BJ (cell line): ENCODE data around the gene FAM20B. TPM values are rescaled to one million over a fixed set of nuclear protein-coding genes. Genes with fewer than 3 reads are reported as not detected.

Experiments used
- CTCF ChIA-PET: fragments of 350-600 bp; formaldehyde crosslinking; extraction: SDS; loops from one replicate; lab custom pipeline; 2021; ENCODE audit warnings: antibody characterized with exemption, inconsistent platforms; lab: Yijun Ruan, JAX
- POLR2A ChIA-PET: fragments of 300-600 bp; sonication (Branson Sonifier 250); formaldehyde crosslinking; extraction: SDS; loops from one replicate; lab custom pipeline; 2021; ENCODE audit warnings: antibody characterized with exemption; lab: Charles Lee
- DNase-seq: peaks from one replicate; pipeline ENCODE4 v3.0.0-alpha.2; 2011; ENCODE audit warnings: low read depth
- H3K27me3 ChIP-seq: 2 replicates; pipeline ENCODE4 v1.6.0; 2011; ENCODE audit warnings: low read length; ENCODE audit not compliant: control insufficient read depth, insufficient read depth
- H3K36me3 ChIP-seq: 2 replicates; pipeline ENCODE4 v1.5.1; 2011; ENCODE audit warnings: low read length; ENCODE audit not compliant: control insufficient read depth, insufficient read depth
- H3K4me3 ChIP-seq: 2 replicates; pipeline ENCODE4 v1.5.1; 2011; ENCODE audit warnings: low read depth, mild to moderate bottlenecking, control low read depth, low read length
- polyA plus RNA-seq: library from polyadenylated mRNA; depleted of rRNA; stranded (reverse); fragments of >200 nt; gene quantifications from 2 replicates; pipeline ENCODE4 v1.2.3, GENCODE V29; 2011; rRNA removed
- TF ChIP-seq, protein P1 (sequence below): IDR thresholded peaks from 2 replicates; pipeline ENCODE4 v1.5.1; 2011; ENCODE audit warnings: low read depth, mild to moderate bottlenecking, control low read depth, inconsistent platforms, low read length, moderate library complexity; ENCODE audit not compliant: insufficient read depth

The FAM20B gene
- polyA plus RNA-seq, 1 experiment = 36.2 TPM

DNA sequence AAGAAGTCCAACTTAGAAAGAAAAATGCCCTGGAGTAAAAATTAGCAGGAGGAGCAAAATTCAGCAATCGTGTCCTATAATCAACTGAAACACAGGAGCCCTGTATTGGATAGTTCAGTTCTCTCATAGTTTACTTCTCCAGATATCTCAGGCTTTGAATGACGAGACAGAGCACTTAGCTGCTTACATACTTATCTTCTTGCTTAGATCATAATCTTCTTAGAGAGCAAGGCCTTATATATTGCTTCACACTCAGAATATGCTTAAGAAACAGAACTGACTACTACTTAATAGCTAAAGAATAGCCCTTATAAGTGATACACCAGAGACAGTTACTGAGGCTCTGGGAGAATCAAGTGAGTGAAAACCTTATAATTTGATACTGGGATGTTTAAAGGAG lies 95.0 kb downstream of the FAM20B start:
- TF ChIP-seq, protein P1, sequence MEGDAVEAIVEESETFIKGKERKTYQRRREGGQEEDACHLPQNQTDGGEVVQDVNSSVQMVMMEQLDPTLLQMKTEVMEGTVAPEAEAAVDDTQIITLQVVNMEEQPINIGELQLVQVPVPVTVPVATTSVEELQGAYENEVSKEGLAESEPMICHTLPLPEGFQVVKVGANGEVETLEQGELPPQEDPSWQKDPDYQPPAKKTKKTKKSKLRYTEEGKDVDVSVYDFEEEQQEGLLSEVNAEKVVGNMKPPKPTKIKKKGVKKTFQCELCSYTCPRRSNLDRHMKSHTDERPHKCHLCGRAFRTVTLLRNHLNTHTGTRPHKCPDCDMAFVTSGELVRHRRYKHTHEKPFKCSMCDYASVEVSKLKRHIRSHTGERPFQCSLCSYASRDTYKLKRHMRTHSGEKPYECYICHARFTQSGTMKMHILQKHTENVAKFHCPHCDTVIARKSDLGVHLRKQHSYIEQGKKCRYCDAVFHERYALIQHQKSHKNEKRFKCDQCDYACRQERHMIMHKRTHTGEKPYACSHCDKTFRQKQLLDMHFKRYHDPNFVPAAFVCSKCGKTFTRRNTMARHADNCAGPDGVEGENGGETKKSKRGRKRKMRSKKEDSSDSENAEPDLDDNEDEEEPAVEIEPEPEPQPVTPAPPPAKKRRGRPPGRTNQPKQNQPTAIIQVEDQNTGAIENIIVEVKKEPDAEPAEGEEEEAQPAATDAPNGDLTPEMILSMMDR = no peak
- ChIA-PET CTCF (interaction anchor here (0.6 to 3.2 kb wide), 34 partner anchors 9 to 703 kb away, joined by 3 to 32 read pairs (median 4); partner anchors contain the start of gene SOAT1), POLR2A (no interaction called here)
- H3K27me3 ChIP-seq = no peaks in the 10 kb centered on the region
- no peak overlapping the region for H3K4me3 ChIP-seq
- peaks cover 15% of the 10 kb centered on the region for H3K36me3 ChIP-seq
- DNase-seq = no peak

DNA sequence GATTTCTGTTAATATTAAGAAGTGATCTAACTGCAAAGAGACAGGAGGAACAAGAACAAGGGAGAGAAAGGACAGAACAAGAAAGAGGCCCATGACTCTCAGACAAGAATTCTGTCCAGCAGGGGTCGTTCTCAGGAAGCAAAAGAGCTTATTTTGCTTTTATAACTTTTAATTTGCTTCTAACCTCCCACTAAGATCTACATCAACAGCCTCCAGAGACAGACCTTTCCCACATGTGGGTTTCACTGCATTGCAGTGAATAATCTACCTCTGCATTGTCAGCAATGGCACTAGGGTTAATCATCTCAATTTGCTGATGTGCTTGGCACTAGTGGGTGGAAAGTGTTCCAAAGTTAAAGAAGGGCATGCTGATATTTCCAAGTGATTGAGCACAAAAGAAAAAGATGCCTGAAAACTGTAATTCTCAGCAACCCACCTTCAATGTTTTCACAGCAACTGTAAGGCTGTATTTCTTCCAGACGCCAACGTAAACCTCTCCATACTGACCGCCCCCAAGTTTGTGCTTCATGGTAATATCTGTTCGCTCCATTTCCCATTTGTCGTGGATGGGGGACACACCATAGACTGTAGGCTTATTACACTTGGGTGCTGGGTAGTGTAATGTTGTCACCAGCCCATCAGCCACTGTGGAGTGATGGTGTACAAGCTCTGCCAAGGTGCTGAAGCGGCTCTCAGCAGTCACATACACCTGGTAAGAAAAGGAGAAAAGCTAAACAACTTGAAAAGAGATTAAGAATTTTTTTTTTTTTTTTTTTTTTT lies 95.7 kb downstream of the FAM20B start:
- no peak for DNase-seq
- Histone ChIP-seq H3K4me3 (no peak overlapping the region), H3K27me3 (no peaks in the 10 kb centered on the region), H3K36me3 (peaks cover 15% of the 10 kb centered on the region)
- ChIA-PET CTCF (interaction anchor here (0.6 to 3.2 kb wide), 34 partner anchors 9 to 703 kb away, joined by 3 to 32 read pairs (median 4); no protein-coding TSS in a partner anchor), POLR2A (no interaction called here)
- TF ChIP-seq, protein P1 = peak; percentile 62

DNA sequence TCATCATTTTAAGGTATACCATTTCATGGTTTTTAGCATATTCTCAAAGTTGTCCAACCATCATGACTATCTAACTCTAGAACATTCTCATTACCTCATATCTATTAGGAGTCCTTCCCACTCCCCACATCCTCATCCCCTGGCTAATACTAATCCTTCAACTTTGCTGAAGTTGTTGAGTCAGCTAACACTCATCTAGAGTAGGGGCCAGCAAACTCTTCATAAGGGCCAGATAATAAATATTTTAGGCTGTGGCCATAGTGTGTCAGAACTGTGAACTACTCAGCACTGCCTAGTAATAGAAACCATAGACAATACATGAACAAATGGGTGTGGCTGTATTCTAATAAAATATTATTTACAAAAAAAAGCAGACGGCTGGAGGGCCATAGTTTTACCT lies 99.2 kb downstream of the FAM20B start:
- TF ChIP-seq, protein P1 = no peak
- H3K4me3 ChIP-seq = no peak overlapping the region
- CTCF ChIA-PET = interaction anchor here (1.9 kb wide), 1 partner anchor 69 kb away, joined by 7 read pairs; no protein-coding TSS in a partner anchor
- DNase-seq = no peak
- POLR2A ChIA-PET = no interaction called here
- H3K36me3 ChIP-seq = peaks cover 7% of the 10 kb centered on the region
- H3K27me3 ChIP-seq = no peaks in the 10 kb centered on the region

Other genes starting within 250 kb of the FAM20B start
- 0.28 and 0.44 TPM in 2 replicates for gene ANGPTL1, start 154.8 kb upstream of the FAM20B start, polyA plus RNA-seq
- gene TOR3A, start 56.2 kb downstream of the FAM20B start, polyA plus RNA-seq = 25.7 and 30.8 TPM in 2 replicates
- 18.7 and 24.0 TPM in 2 replicates for gene ABL2, start 203.8 kb downstream of the FAM20B start, polyA plus RNA-seq